Endothelial cell of umbilical vein (primary cell): ENCODE measurements around the gene ZFPM1. TPM values are rescaled to one million over a fixed set of nuclear protein-coding genes. Genes with fewer than 3 reads are reported as not detected.

ENCODE experiments used
- BruUV-seq: library from RNA; stranded (reverse); fragments of 400-500 nt; replicated peaks from 2 replicates; lab custom pipeline; 2021; lab: Mats Ljungman, UMichigan
- CTCF ChIA-PET: fragments of 300-600, 350-600 bp; sonication (Branson Sonifier 250); formaldehyde crosslinking; loops from one replicate; lab custom pipeline; 2021; ENCODE audit warnings: antibody characterized with exemption, inconsistent platforms; lab: Charles Lee
- POLR2A ChIA-PET: fragments of 300-600, 350-600 bp; sonication (Branson Sonifier 250); formaldehyde crosslinking; loops from one replicate; lab custom pipeline; 2021; ENCODE audit warnings: antibody characterized with exemption, inconsistent platforms; lab: Charles Lee
- DNase-seq: peaks from one replicate; pipeline ENCODE4 v3.0.0-alpha.2; 2011; ENCODE audit warnings: low read depth, low spot score
- FAIRE-seq: peaks from 2 replicates; lab custom pipeline; 2011; peaks lifted over from hg19 to GRCh38; lab: Jason Lieb, UNC
- H2AFZ ChIP-seq: 2 replicates; pipeline ENCODE4 v1.6.0; 2012; ENCODE audit warnings: low read depth, low read length, control low read depth, inconsistent platforms
- H3K27ac ChIP-seq: 2 replicates; pipeline ENCODE4 v1.5.1; 2011; ENCODE audit warnings: low read depth, mild to moderate bottlenecking, control low read depth, low read length, moderate library complexity; ENCODE audit not compliant: insufficient read depth
- H3K27me3 ChIP-seq, 2 experiments: 2 replicates each; pipeline versions ENCODE4 v1.6.0 to v1.6.1; 2011; ENCODE audit warnings: low read length in 2 of 2, mixed read lengths in 1 of 2; ENCODE audit not compliant: control insufficient read depth in 2 of 2, insufficient read depth in 2 of 2
- H3K36me3 ChIP-seq, 2 experiments: 2 replicates in 1 of 2; 3 replicates in 1 of 2; pipeline ENCODE4 v1.5.1; 2011; ENCODE audit warnings: low read length in 2 of 2, mild to moderate bottlenecking in 1 of 2, moderate library complexity in 1 of 2; ENCODE audit not compliant: control insufficient read depth in 2 of 2, insufficient read depth in 2 of 2; ENCODE audit errors: extremely low read depth in 1 of 2
- H3K4me1 ChIP-seq: 3 replicates; pipeline ENCODE4 v1.5.1; 2011; ENCODE audit warnings: mild to moderate bottlenecking, low read length; ENCODE audit not compliant: control insufficient read depth, insufficient read depth; ENCODE audit errors: extremely low read depth
- H3K4me2 ChIP-seq: 2 replicates; pipeline ENCODE4 v1.6.1; 2011; ENCODE audit warnings: low read length, control low read depth, mixed read lengths; ENCODE audit not compliant: insufficient read depth
- H3K4me3 ChIP-seq, 3 experiments: fragments of 200-600 bp in 1 of 3; sonication (generic), shearing (Covaris generic) in 1 of 3; replicated peaks in 1 of 3; 2 replicates each; pipeline ENCODE4 v1.5.1; 2011 to 2016; ENCODE audit warnings: control low read depth in 3 of 3, low read length in 3 of 3, mild to moderate bottlenecking in 2 of 3, inconsistent platforms in 1 of 3, low read depth in 1 of 3, moderate library complexity in 1 of 3; ENCODE audit not compliant: insufficient read depth in 1 of 3
- H3K79me2 ChIP-seq: 2 replicates; pipeline ENCODE4 v1.6.0; 2012; ENCODE audit warnings: low read length, inconsistent platforms; ENCODE audit not compliant: control insufficient read depth, insufficient read depth
- H3K9ac ChIP-seq: replicated peaks from 2 replicates; pipeline ENCODE3; 2011; ENCODE audit warnings: low read length, control low read depth; ENCODE audit not compliant: insufficient read depth; ENCODE audit errors: extremely low read depth
- H3K9me1 ChIP-seq: replicated peaks from 3 replicates; pipeline ENCODE4 v1.6.0; 2011; ENCODE audit warnings: mild to moderate bottlenecking, low read length; ENCODE audit not compliant: control insufficient read depth, insufficient read depth; ENCODE audit errors: extremely low read depth
- H3K9me3 ChIP-seq: replicated peaks from 2 replicates; pipeline ENCODE4 v1.5.1; 2012; ENCODE audit warnings: low read length, inconsistent platforms; ENCODE audit not compliant: control insufficient read depth, insufficient read depth
- H4K20me1 ChIP-seq: replicated peaks from 2 replicates; pipeline ENCODE3; 2011; ENCODE audit warnings: mild to moderate bottlenecking, low read length; ENCODE audit not compliant: control insufficient read depth, insufficient read depth; ENCODE audit errors: extremely low read depth
- EZH2 ChIP-seq: IDR thresholded peaks from 2 replicates; pipeline ENCODE4 v1.6.1; 2012; ENCODE audit warnings: borderline replicate concordance, low read depth, mild to moderate bottlenecking, moderate library complexity, low read length, inconsistent platforms; ENCODE audit not compliant: severe bottlenecking
- FOS ChIP-seq: IDR thresholded peaks from 2 replicates; pipeline ENCODE4 v1.6.1; 2011; ENCODE audit warnings: mild to moderate bottlenecking, low read length, moderate library complexity, borderline replicate concordance; ENCODE audit not compliant: insufficient read depth
- GATA2 ChIP-seq: IDR thresholded peaks from 2 replicates; pipeline ENCODE4 v1.7.0; 2011; ENCODE audit warnings: low read depth, mild to moderate bottlenecking, moderate library complexity, mixed read lengths, low read length; ENCODE audit not compliant: insufficient read length, insufficient read depth
- JUN ChIP-seq: IDR thresholded peaks from 2 replicates; pipeline ENCODE4 v1.6.1; 2011; ENCODE audit warnings: borderline replicate concordance, low read depth; ENCODE audit not compliant: insufficient read length, insufficient read depth
- MYC ChIP-seq: IDR thresholded peaks from one replicate; pipeline ENCODE4 v1.6.1; 2011; ENCODE audit warnings: mild to moderate bottlenecking, low read depth, low read length
- POLR2AphosphoS5 ChIP-seq: IDR thresholded peaks from 2 replicates; pipeline ENCODE4 v1.6.1; 2012; ENCODE audit warnings: low read depth, mild to moderate bottlenecking, control low read depth, low read length, moderate library complexity; ENCODE audit not compliant: insufficient read depth
- dilution Hi-C: fragments of 300-500 bp; cut with MboI; formaldehyde crosslinking; loops from one replicate; pipeline ENCODE4 v1.15.0; 2019; ENCODE audit warnings: low sequenced_read_pairs; ENCODE audit not compliant: extremely low pct_ligation_motif_present
- intact Hi-C: fragments of 100-400 bp; cut with micrococcal nuclease; formaldehyde crosslinking; loops from one replicate; pipeline ENCODE4 v1.10.0; 2022
- polyA plus RNA-seq, 4 experiments: library from polyadenylated mRNA; depleted of rRNA in 3 of 4; stranded (reverse) in 3 of 4; unstranded in 1 of 4; fragments of >200 nt; gene quantifications; 2 replicates each; pipeline versions ENCODE4 v1.2.1 to v1.2.3, GENCODE V29; 2011 to 2012; ENCODE audit warnings: missing spikeins in 1 of 4
- total RNA-seq: library from RNA; stranded (reverse); gene quantifications from 2 replicates; pipeline ENCODE4 v1.2.3, GENCODE V29; 2021
- TF ChIP-seq, protein P1 (sequence below): IDR thresholded peaks from 2 replicates; pipeline ENCODE4 v1.6.1; 2011; ENCODE audit not compliant: insufficient read depth, insufficient read length

Gene ZFPM1
- total and polyA plus RNA-seq, 2 donors (not counting 3 experiments of a cell fraction or from before 2014, with no cell fraction given), result 0.37 to 7.5 TPM

GRCh38 chr16:88502371-88502770 lies 49.3 kb downstream of the ZFPM1 start:
- DNase-seq (no peak), FAIRE-seq (no peak)
- no peak overlapping the region for H3K27ac ChIP-seq
- H3K9me1 ChIP-seq, result no peaks in the 10 kb centered on the region
- H3K9me3 ChIP-seq, result no peaks in the 10 kb centered on the region
- no peak overlapping the region for H2AFZ ChIP-seq
- no peaks in the 10 kb centered on the region for H3K36me3 ChIP-seq
- H3K4me1 ChIP-seq, result peaks cover 17% of the 10 kb centered on the region
- no peaks in the 10 kb centered on the region for H3K27me3 ChIP-seq
- dilution Hi-C loops (no loop called here), intact Hi-C loops (loop anchor here (5.0 kb wide), 1 partner anchor 45 kb away; no protein-coding TSS in a partner anchor)
- TF ChIP-seq GATA2 (no peak), EZH2 (no peak)
- no peak overlapping the region for H3K4me2 ChIP-seq
- H4K20me1 ChIP-seq, result no peaks in the 10 kb centered on the region
- BruUV-seq, result no TSS peak
- POLR2A ChIA-PET, result no interaction called here
- no peak overlapping the region for H3K4me3 ChIP-seq
- no peaks in the 10 kb centered on the region for H3K79me2 ChIP-seq
- H3K9ac ChIP-seq, result no peak overlapping the region
- CTCF ChIA-PET, result interaction anchor here (1.4 kb wide), 1 partner anchor 37 kb away, joined by 3 read pairs; no protein-coding TSS in a partner anchor

DNA sequence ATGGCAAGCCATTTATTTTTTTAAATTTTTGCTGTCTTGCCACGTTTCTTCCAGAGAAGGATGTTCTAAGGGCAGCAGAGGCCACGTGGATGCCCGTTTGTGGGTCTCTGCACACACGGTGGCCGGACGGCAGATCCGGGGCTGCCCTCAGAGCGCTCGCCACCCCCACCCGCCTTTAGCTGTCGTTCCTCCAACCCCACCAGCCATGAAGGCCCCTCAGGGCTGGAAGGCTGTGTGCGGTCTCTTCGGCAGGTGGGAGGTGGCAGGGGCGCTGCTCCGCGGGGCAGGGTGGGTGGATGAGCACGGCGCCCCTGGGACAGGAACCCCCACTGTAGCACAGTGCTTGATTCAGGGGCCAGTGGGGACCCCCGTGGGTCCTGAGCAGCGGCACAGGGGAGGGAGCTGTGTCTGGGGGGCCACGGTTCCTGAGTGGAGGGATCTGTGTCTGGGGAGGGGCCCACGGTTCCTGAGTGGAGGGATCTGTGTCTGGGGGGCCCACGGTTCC lies 49.7 kb downstream of the ZFPM1 start:
- BruUV-seq, result no TSS peak
- no peak for DNase-seq
- Histone ChIP-seq H3K4me2 (no peak overlapping the region), H3K79me2 (no peaks in the 10 kb centered on the region), H3K27me3 (no peaks in the 10 kb centered on the region), H3K36me3 (no peaks in the 10 kb centered on the region), H3K4me1 (peaks cover 17% of the 10 kb centered on the region), H3K9me1 (no peaks in the 10 kb centered on the region), H3K9me3 (no peaks in the 10 kb centered on the region), H2AFZ (no peak overlapping the region), H3K4me3 (no peak overlapping the region), H3K9ac (no peak overlapping the region), H4K20me1 (no peaks in the 10 kb centered on the region), H3K27ac (no peak overlapping the region)
- no peak for FAIRE-seq
- dilution Hi-C loops (no loop called here), intact Hi-C loops (loop anchor here (5.0 kb wide), 1 partner anchor 46 kb away; no protein-coding TSS in a partner anchor)
- ChIA-PET POLR2A (no interaction called here), CTCF (interaction anchor here (1.4 kb wide), 1 partner anchor 38 kb away, joined by 3 read pairs; no protein-coding TSS in a partner anchor)
- no peak for TF ChIP-seq EZH2
- TF ChIP-seq, protein P1, sequence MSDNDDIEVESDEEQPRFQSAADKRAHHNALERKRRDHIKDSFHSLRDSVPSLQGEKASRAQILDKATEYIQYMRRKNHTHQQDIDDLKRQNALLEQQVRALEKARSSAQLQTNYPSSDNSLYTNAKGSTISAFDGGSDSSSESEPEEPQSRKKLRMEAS, result no peak
- no peak for TF ChIP-seq POLR2AphosphoS5
- TF ChIP-seq GATA2, result no peak
- no peak for TF ChIP-seq MYC
- TF ChIP-seq FOS, result no peak
- TF ChIP-seq JUN, result no peak
